Tibial nerve (tissue), 4 donors: ENCODE measurements around the gene BIRC3. TPM values are rescaled to one million over a fixed set of nuclear protein-coding genes. Genes with fewer than 3 reads are reported as not detected.
A peak's percentile ranks its signal among the peaks of the same experiment; 100 is the strongest.

ENCODE experiments used
- DNase-seq, 2 donors: peaks; one replicate each; pipeline ENCODE4 v3.0.0-alpha.2; 2019; ENCODE audit warnings: low spot score in 2 of 2
- H3K27ac ChIP-seq, 4 donors: fragments of 200-600 bp; sonication (generic) in 3 of 4; one replicate each; pipeline ENCODE4 v1.5.1; 2017 to 2019; ENCODE audit warnings: mild to moderate bottlenecking in 1 of 4
- H3K27me3 ChIP-seq, 2 donors: fragments of 200-600 bp; sonication (generic) in 1 of 2; one replicate each; pipeline versions ENCODE4 v1.5.1 to v1.6.0; 2017 to 2019
- H3K36me3 ChIP-seq, 3 donors: fragments of 200-600 bp; sonication (generic); one replicate each; pipeline ENCODE4 v1.5.1; 2018 to 2019
- H3K4me1 ChIP-seq, 4 donors: fragments of 200-600 bp; sonication (generic) in 3 of 4; one replicate each; pipeline ENCODE4 v1.5.1; 2017 to 2019
- H3K4me3 ChIP-seq, 4 donors: fragments of 200-600 bp; sonication (generic) in 3 of 4; one replicate each; pipeline ENCODE4 v1.5.1; 2017 to 2019; ENCODE audit warnings: mild to moderate bottlenecking in 1 of 4, moderate library complexity in 1 of 4
- H3K9me3 ChIP-seq, 4 donors: fragments of 200-600 bp; sonication (generic) in 3 of 4; one replicate each; pipeline ENCODE4 v1.5.1; 2017 to 2019
- CTCF ChIP-seq, 5 experiments: fragments of 200-600 bp in 3 of 5; fragments of 450-650 bp in 2 of 5; sonication (generic) in 3 of 5; IDR thresholded peaks; one replicate each; pipeline ENCODE4 v1.5.1; 2016 to 2019; ENCODE audit warnings: antibody characterized with exemption in 5 of 5, mild to moderate bottlenecking in 3 of 5, moderate library complexity in 2 of 5
- EP300 ChIP-seq, 2 donors: sonication (generic); formaldehyde crosslinking; IDR thresholded peaks; one replicate each; pipeline ENCODE4 v1.6.1; 2017; ENCODE audit warnings: antibody characterized with exemption in 2 of 2, mild to moderate bottlenecking in 1 of 2
- POLR2A ChIP-seq, 2 donors: fragments of 450-650 bp; IDR thresholded peaks; one replicate each; pipeline ENCODE4 v1.6.1; 2017; ENCODE audit warnings: antibody characterized with exemption in 2 of 2, mild to moderate bottlenecking in 2 of 2, moderate library complexity in 2 of 2
- WGBS, 2 donors: methylation state at CpG; one replicate each; pipeline ENCODE4 v1.1.5; 2018; 5-methylcytosine and 5-hydroxymethylcytosine counted together
- total RNA-seq, 4 donors: library from RNA; depleted of rRNA; stranded (reverse); fragments of >200 nt; gene quantifications; one replicate each; pipeline ENCODE4 v1.1.0, GENCODE V29; 2016

The BIRC3 gene
- total RNA-seq, 4 donors from 2014 or later: 12.9 to 28.2 (median 20.3) TPM

- Histone ChIP-seq H3K27ac (no peak overlapping the region), H3K36me3 (peaks cover 0 to 48% (median 0%) of the 10 kb centered on the region in 3 donors), H3K4me3 (no peak overlapping the region), H3K4me1 (peaks cover 0 to 6% (median 0%) of the 10 kb centered on the region in 4 donors), H3K27me3 (no peaks in the 10 kb centered on the region), H3K9me3 (no peaks in the 10 kb centered on the region)
- 86 to 88% methylated on average over 5 of the region's 5 CpGs for WGBS, 2 donors
- TF ChIP-seq CTCF (IDR thresholded peaks at IDR 0.05) (no peak), POLR2A (IDR thresholded peaks at IDR 0.05) (no peak), EP300 (IDR thresholded peaks at IDR 0.05) (no peak)
- DNase-seq: no peak
Observed at GRCh38 chr11:102375720-102376399, 58.6 kb downstream of the BIRC3 start.

GRCh38 chr11:102377891-102378290 lies 60.6 kb downstream of the BIRC3 start:
- TF ChIP-seq EP300 (IDR thresholded peaks at IDR 0.05): no peak
- TF ChIP-seq POLR2A (IDR thresholded peaks at IDR 0.05): no peak
- no peak for TF ChIP-seq CTCF (IDR thresholded peaks at IDR 0.05)
- Histone ChIP-seq H3K9me3 (no peaks in the 10 kb centered on the region), H3K4me3 (no peak overlapping the region), H3K36me3 (peaks cover 0 to 57% (median 0%) of the 10 kb centered on the region in 3 donors), H3K27ac (peak overlapping the region in 1 of 4 donors; percentile 33), H3K27me3 (no peaks in the 10 kb centered on the region), H3K4me1 (peaks cover 0 to 11% (median 0%) of the 10 kb centered on the region in 4 donors)
- WGBS, 2 donors: 36 to 37% methylated on average over 2 of the region's 2 CpGs
- DNase-seq: no peak

GRCh38 chr11:102378818-102379217 lies 61.5 kb downstream of the BIRC3 start:
- H3K36me3 ChIP-seq: peaks cover 0 to 57% (median 0%) of the 10 kb centered on the region in 3 donors
- no peak for TF ChIP-seq EP300 (IDR thresholded peaks at IDR 0.05)
- no peak for TF ChIP-seq POLR2A (IDR thresholded peaks at IDR 0.05)
- no peak for TF ChIP-seq CTCF (IDR thresholded peaks at IDR 0.05)
- H3K4me3 ChIP-seq: no peak overlapping the region
- H3K9me3 ChIP-seq: no peaks in the 10 kb centered on the region
- peak overlapping the region in 1 of 4 donors; percentile 11 for H3K27ac ChIP-seq
- peaks cover 0 to 16% (median 0%) of the 10 kb centered on the region in 4 donors for H3K4me1 ChIP-seq
- H3K27me3 ChIP-seq: no peaks in the 10 kb centered on the region
- DNase-seq: no peak

- Histone ChIP-seq H3K36me3 (peaks cover 0 to 68% (median 0%) of the 10 kb centered on the region in 3 donors), H3K4me3 (no peak overlapping the region), H3K27me3 (no peaks in the 10 kb centered on the region), H3K27ac (no peak overlapping the region), H3K4me1 (peaks cover 0 to 25% (median 2%) of the 10 kb centered on the region in 4 donors), H3K9me3 (no peaks in the 10 kb centered on the region)
- no peak for DNase-seq
- 86 to 89% methylated on average over 3 of the region's 3 CpGs for WGBS, 2 donors
- TF ChIP-seq POLR2A (IDR thresholded peaks at IDR 0.05) (no peak), CTCF (IDR thresholded peaks at IDR 0.05) (no peak), EP300 (IDR thresholded peaks at IDR 0.05) (no peak)
Observed at GRCh38 chr11:102382384-102382783, 65.1 kb downstream of the BIRC3 start.

- no peak for DNase-seq
- H3K4me3 ChIP-seq: no peak overlapping the region
- 80 to 81% methylated on average over 3 of the region's 3 CpGs for WGBS, 2 donors
- TF ChIP-seq CTCF (IDR thresholded peaks at IDR 0.05) (no peak), POLR2A (IDR thresholded peaks at IDR 0.05) (no peak), EP300 (IDR thresholded peaks at IDR 0.05) (peak; percentile 38 to 48)
- peaks cover 0 to 25% (median 2%) of the 10 kb centered on the region in 4 donors for H3K4me1 ChIP-seq
- H3K27me3 ChIP-seq: no peaks in the 10 kb centered on the region
- H3K9me3 ChIP-seq: no peaks in the 10 kb centered on the region
- peaks cover 0 to 70% (median 0%) of the 10 kb centered on the region in 3 donors for H3K36me3 ChIP-seq
- H3K27ac ChIP-seq: peak overlapping the region in 3 of 4 donors; percentile 4 to 70 (median 39)
Observed at GRCh38 chr11:102383839-102384238, 66.6 kb downstream of the BIRC3 start.
